ENCODE measurements around the gene ZRANB3. TPM values are rescaled to one million over a fixed set of nuclear protein-coding genes. Genes with fewer than 3 reads are reported as not detected.
"Not testable (repeated sequence)": the region's sequence is repeated elsewhere in the genome, so short reads cannot be mapped to it uniquely, and the experiment has no call there.

ZRANB3 gene
- total RNA-seq, 1 donor from 2014 or later, result 3.3 TPM

DNA sequence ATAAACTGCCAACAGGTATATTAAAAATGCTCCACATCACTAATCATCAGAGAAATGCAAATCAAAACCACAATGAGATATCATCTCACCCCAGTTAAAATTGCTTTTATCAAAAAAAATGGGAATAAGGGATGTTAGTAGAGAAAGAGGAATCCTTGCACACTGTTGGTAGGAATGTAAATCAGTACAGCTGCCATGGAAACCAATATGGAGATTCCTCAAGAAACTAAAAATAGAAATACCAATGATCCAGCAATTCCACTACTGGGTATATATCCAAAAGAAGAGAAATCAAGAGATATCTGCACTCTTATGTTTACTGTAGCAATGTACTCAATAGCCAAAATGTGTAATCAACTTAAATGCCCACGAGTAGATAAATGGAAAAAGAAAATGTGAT is 40.6 kb downstream of the ZRANB3 start:
- no peak for DNase-seq (ENCODE audit: low spot score)

DNA sequence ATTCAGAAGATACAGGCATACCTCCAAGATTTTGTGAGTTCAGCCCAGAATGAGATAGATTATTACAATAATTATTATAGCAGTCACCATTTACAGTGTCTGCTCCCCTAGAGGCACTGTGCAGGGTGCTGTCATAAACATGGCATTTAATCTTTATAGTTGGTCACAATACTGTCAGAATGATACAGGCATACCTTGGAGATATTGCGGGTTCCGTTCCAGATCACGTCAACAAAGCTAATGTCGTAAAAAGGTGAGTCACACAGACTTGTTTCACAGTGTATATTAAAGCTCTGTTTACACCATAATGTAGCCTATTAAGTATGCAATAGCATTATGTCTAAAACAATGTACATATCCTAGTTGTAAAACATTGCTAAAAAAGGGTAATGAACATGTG is 45.6 kb downstream of the ZRANB3 start:
- DNase-seq (ENCODE audit: low spot score), result no peak

DNA sequence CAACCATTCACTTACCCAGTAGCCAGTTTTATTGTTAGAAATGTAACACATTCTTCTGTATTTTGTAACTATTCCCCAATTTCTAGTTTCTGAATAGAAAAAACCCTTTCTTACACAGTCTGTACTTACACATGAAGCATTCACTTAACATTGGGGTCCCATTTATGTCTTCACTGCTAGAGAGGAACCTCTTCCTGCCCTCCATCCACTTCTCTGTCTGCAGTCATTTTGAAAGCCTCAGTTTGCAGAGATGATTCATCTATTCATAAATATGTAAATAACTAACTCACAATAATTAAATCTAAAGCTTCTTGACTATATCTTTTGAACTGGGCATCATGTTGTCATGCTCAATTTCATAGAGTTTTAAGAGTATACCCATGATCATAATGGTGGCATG is 55.9 kb downstream of the ZRANB3 start:
- DNase-seq (ENCODE audit: low spot score), result no peak

DNA sequence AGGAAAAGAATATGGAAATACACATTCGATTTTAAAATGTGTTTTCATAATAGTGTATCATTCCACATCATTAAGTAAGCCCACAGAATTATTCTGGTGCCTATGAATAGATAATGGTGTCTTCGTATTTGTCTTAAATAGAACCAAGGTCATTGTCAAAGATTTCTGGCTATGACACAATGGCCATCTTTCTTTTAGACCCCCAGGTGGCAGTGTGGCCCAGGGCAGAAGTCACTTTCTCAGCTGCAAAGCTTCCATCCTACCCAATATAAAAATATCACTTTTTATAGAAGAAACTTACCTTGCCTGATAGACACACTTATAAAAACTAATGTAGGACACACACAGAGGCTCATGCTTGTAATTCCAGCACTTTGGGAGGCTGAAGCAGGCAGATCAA is 57.5 kb downstream of the ZRANB3 start:
- DNase-seq (ENCODE audit: low spot score), result no peak

DNA sequence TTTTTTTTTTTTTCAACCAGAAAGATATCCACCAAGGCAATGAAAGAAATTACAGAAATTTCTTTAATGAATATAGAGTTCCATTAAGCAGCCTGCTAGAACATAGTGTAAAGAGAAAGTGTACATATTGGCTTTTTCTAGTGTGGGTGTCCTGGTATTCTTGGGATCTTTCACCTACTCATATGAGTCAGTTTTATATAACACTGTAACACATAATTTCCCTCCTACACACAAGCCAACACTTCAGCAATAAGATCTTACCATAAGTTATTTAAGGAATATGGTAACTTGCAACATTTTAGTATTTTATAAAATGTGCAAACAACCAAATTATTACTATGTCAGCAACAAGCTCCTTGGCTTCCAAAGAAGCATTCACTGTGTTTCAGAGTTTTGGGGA is 59.9 kb downstream of the ZRANB3 start:
- no peak for DNase-seq (ENCODE audit: low spot score)

DNA sequence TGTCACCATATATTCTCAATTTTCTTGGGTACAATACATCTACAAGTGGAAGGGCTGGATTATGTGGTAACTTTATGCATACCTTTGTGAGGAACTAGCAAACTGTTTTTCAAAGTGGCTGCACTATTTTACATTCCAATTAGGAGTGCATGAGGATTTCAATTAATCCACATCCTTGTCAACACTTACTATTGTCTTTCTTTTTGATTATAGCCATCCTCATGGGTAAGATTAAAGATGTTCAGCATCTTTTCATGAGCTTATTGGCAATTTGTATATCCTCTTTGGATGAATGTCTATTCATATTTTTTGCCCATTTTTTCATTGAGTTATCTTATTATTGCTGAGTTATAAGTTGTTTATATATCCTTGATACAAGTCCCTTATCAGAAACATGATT is 73.7 kb downstream of the ZRANB3 start:
- no peak for DNase-seq (ENCODE audit: low spot score)

DNA sequence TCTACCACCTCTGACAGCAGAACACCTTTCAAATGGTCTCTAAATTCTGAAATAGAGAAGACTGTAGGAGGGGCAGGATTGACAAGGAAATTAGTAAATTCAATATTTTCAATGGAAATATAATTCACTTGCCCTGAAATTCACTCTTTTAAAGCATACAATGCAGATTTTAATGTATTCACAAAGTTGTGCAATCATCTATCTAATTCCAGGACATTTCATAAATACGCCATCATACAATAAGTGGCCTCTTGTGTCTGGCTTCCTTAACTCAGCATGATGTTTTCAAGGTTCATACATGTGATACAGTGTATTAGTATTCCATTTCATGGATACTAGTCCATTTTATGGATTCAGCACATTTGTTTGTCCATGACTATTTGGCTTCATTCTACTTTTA is 74.2 kb downstream of the ZRANB3 start:
- no peak for DNase-seq (ENCODE audit: low spot score)

DNA sequence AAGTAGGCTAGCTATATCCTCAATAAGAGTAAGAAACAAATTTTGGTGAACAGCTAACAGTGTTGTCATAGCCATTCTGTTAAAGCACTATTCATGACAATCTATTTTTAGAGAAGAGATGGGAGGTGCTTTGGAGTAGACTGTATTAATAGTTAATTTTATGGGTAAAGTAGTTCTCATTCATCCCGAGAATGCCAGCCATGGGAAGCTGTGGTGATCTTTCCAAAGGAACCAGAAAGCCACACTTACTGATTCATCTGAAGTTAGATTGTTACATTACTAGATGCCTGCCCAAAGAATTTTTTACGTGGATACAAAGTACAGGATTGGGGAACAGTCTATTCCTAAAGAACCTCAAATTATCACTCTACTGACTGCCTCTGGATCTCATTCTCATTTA is 74.6 kb downstream of the ZRANB3 start:
- no peak for DNase-seq (ENCODE audit: low spot score)

DNA sequence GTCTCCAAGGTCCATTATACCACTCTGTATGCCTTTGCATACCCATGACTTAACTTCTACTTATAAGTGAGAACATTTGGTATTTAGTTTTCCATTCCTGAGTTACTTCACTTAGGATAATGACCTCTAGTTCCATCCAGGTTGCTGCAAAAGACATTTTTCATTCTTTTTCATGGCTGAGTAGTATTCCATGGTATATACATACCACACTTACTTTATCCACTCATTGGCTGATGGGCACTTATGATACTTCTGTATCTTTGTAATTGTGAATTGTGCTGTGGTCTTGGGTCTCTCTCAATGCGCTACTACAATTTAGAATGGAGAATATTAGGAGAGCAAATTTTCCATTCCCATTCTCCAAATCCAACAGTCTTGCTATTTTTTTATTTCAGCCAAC is 76.4 kb downstream of the ZRANB3 start:
- no peak for DNase-seq (ENCODE audit: low spot score)

DNA sequence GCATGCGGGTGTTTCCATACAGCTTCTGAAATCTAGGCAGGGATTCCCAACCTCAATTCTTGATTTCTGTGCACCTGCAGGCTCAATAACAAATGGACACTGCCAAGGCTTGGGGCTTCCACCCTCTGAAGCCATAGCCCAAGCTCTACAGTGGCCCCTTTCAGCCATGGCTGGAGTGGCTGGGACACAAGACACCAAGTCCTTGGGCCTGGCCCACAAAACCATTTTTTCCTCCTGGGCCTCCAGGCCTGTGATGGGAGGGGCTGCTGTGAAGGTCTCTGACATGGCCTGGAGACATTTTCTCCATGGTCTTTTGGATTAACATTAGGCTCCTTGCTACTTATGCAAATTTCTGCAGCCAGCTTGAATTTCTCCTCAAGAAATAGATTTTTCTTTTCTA is 78.0 kb downstream of the ZRANB3 start:
- not testable (repeated sequence) for DNase-seq (ENCODE audit: low spot score)

DNA sequence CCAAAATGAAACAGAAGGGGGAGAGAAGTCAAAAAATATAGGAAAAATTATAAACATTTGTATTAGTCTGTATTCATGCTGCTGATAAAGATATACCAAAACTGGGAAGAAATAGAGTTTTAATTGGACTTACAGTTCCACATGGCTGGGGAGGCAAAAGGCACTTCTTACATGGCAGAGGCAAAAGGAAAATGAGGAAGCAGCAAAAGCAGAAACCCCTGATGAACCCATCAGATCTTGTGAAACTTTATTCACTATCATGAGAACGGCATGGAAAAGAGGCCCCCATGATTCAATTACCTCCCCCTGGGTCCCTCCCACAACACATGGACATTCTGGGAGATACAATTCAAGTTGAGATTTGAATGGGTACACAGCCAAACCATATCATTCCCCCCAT is 79.1 kb downstream of the ZRANB3 start:
- DNase-seq (ENCODE audit: low spot score), result no peak

DNA sequence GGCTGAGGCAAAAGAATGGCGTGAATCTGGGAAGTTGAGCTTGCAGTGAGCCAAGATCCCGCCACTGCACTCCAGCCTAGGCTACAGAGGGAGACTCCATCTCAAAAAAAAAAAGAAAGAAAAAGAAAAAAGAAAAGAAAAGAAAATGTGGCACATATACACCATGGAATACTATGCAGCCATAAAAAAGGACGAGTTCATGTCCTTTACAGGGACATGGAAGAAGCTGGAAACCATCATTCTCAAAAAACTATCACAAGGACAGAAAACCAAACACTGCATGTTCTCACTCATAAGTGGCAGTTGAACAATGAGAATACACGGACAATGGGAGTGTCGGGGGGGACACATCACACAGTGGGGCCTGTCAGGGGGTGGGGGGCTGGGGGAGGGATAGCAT is 88.0 kb downstream of the ZRANB3 start:
- not testable (repeated sequence) for DNase-seq (ENCODE audit: low spot score)

DNA sequence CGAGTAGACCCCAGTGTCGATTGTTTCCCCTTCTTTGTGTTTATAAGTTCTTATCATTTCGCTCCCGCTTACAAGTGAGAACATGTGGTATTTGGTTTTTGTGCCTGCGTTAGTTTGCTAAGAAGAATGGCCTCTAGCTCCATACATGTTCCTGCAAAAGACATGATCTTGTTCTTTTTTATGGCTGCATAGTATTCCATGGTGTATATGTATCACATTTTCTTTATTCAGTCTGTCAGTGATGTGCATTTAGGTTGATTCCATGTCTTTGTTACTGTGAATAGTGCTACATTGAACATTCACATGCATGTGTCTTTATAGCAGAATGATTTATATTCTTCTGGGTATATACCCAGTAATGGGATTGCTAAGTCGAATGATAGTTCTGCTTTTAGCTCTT is 95.9 kb downstream of the ZRANB3 start:
- DNase-seq (ENCODE audit: low spot score), result not testable (repeated sequence)

DNA sequence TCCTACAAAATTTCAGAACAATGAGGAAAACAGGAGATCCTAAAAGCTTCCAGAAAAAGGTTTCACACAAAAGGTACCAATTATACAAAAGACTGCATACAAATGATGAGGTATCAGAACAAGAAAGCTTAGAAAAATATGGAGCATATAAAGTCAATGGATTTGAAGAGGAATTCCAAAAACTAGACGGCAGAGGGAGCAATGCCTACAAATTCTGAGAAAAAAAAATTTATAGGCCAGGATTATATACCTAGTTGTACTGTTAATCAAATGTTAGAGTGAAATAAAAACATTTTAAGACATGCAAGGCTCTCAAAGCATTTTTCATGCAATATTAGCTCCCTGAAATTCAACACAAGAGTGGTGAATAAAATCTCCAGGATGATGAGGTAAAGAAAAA is 106.2 kb downstream of the ZRANB3 start:
- no peak for DNase-seq (ENCODE audit: low spot score)

DNA sequence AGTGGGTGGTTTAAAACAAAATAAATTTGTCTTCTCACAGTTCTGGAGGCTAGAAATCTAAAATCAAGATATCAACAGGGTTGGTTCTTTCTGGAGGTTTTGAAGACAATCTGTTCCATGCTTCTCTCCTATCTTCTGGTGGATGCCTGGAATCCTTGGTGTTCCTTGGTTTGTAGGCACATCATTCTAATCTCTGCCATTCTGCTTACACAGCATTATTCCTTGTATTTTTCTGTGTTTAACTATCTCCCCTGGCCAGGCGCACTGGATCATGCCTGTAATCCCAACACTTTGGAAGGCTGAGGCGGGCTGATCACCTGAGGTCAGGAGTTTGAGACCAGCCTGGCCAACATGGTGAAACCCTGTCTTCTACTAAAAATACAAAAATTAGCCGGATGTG is 108.1 kb downstream of the ZRANB3 start:
- no peak for DNase-seq (ENCODE audit: low spot score)

DNA sequence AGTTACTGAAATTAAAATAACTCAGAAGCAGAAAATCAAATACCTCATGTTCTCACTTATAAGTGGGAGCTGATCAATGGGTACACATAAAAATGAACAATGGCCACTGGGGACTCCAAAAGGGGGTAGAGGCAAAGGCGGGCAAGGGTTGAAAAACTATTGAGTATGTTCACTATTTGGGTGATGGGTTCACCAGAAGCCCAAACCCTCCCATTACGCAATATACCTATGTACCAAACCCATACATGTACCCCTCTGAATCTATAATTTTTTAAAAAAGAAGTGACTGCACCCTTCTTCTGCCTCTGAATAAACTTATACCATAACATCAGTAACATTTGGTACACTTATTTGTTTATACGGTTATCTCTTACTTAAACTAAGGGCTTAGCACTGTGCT is 119.4 kb downstream of the ZRANB3 start:
- no peak for DNase-seq (ENCODE audit: low spot score)

DNA sequence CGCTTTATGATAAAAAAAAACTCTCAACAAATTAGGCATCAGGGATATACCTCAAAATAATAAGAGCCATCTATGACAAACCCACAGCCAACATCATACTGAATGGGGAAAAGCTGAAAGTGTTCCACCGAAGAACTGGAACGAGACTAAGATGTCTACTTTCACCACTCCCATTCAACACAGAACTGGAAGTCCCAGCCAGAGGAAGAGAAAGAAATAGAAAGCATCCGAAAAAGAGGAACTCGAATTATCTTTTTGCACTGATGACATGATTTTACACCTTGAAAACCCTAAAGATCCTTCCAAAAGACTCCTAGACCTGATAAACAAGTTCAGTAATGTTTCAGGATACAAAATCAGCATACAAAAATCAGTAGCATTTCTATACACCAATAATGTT is 121.6 kb downstream of the ZRANB3 start:
- DNase-seq (ENCODE audit: low spot score), result no peak

DNA sequence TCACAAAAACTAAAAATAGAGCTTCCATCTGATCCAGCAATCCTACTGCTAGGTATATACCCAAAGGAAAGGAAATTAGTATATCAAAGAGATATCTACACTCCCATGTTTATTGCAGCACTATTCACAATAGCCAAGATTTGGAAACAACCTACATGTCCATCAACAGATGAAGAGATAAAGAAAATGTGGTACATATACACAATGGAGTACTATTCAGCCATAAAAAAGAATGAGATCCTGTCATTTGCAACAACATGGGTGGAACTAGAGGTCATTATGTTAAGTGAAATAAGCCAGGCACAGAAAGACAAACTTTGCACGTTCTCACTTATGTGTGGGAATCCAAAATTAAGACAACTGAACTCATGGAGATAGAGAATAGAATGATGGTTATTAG is 134.8 kb downstream of the ZRANB3 start:
- DNase-seq (ENCODE audit: low spot score), result not testable (repeated sequence)

DNA sequence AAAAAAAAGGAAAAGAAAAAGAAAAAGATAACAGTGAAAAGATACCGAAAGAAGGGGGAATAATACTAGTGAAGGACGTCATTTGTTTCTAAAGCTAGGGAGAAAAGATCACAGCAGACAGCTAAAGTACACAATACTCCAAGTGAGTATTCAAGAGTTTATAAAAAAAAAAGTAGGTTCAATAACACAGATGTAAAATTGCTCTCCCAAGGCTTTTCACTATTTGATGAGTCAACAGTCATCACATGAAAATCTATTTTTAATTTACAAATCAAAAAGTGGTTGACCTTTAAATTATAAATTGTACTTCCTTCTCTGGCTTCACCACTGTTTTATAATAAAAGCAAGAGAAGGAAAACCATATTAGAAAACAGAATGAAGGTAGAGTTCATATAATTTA is 144.0 kb downstream of the ZRANB3 start:
- DNase-seq (ENCODE audit: low spot score), result no peak

DNA sequence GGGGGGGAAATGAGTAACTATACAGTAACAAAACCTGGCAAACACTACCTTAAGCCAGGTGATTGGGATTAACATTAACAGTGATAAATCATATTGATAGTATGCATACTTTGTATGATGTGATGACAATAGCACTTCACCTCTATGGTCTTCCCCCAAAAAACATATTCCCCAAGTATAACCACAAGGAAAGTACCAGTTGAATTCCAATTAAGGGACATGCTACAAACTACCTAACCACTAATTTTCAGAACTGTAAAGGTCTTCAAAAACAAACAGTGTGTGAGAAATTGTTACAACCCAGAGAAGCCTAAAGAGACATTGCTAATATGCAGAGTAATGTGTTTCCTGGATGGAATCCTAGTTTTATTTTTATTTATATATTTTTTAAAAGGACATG is 152.4 kb downstream of the ZRANB3 start:
- DNase-seq (ENCODE audit: low spot score), result no peak

DNA sequence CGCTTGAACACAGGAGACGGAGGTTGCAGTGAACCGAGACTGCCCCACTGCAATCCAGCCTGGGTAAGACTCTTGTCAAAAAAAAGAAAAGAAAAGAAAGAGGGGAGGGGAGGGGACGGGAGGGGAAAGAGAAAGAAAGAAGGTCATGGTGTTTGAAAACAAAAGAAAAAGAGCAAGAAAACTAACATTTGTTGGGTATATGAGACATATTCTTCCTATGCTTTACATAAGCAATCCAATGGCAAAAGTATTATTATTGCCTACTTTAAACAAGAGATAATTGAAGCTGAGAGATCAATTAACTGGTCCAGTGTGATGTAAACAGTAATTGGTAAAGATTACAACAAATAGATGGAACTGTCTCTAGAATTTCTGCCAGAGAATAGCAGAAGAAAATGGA is 157.3 kb downstream of the ZRANB3 start:
- no peak for DNase-seq (ENCODE audit: low spot score)

DNA sequence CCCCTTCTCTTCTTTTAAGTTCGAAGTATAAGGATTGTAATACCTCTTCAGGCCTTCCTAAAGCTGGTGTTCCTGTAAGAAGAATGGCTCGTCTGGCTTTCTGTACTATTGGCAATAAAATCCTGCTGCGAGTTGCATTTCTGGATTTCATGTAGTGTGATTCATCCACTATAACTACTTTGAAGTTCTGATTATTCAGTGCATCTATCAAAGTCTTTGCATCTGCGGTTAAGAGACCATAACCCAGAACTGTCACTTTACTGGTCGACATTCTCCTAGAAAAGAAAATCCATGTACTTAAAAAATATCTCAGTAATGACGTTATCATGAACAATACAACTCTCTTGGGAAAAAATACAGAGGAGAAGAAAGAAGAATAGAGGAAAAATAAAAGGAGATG is 181.1 kb downstream of the ZRANB3 start:
- no peak for DNase-seq (ENCODE audit: low spot score)

DNA sequence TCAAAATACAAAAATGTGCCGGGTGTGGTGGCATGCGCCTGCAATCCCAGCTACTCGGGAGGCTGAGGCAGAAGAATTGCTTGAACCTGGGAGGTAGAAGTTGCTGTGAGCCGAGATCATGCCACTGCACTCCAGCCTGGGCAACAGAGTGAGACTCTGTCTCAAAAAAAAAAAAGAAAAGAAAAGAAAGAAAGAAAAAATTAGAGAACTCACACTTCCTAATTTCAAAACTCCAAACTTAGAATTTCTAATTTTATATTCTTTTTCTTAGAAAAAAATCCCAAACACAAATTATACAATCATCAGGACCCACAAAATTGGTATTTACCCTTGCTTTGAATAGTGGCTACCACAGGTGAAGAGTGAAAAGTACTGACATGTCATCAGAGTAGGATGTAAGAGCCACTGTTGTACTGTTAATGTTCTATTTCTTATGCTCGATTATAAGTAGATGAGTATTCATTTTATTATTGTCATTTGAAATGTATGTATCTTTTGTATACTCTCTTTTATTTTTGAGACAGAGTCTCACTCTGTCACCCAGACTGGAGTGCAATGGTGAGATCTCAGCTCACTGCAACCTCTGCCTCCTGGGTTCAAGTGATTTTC is 182.8 kb downstream of the ZRANB3 start:
- DNase-seq (ENCODE audit: low spot score), result not testable (repeated sequence)

DNA sequence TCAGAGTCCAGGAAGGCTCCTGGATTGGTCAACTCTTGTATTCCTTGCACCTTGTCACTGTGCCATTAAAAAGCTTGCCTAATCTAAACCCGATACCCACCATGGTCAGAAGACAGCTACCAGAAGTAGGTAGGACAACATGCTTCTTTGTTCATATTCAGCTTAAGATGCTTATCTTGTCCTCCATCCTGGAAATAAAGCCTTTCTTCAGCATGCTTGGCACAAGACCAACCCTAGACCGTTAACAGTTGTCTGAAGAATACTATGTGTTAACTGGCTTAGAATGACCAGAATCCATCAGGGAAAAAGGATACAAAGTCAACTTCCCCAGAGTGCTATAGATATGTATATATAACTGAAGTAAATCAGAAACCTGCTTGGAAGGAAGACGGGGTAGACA is 193.9 kb downstream of the ZRANB3 start:
- DNase-seq (ENCODE audit: low spot score), result no peak
